Testis (tissue), 3 donors: ENCODE results near the gene CD151. TPM values are rescaled to one million over a fixed set of nuclear protein-coding genes. Genes with fewer than 3 reads are reported as not detected.

Experiments used
- DNase-seq: peaks from one replicate; pipeline ENCODE4 v3.0.0-alpha.2; 2019
- H3K27ac ChIP-seq, 2 donors: fragments of 200-600 bp; sonication (generic); one replicate each; pipeline ENCODE4 v1.5.1; 2019
- H3K27me3 ChIP-seq: fragments of 200-600 bp; sonication (generic); one replicate; pipeline ENCODE4 v1.5.1; 2019
- H3K36me3 ChIP-seq: fragments of 200-600 bp; sonication (generic); one replicate; pipeline ENCODE4 v1.5.1; 2017; ENCODE audit warnings: low read depth; ENCODE audit errors: missing control alignments
- H3K4me1 ChIP-seq: fragments of 200-600 bp; sonication (generic); one replicate; pipeline ENCODE4 v1.5.1; 2019
- H3K4me3 ChIP-seq, 2 donors: fragments of 200-600 bp; sonication (generic); one replicate each; pipeline ENCODE4 v1.5.1; 2017 to 2019
- H3K9me3 ChIP-seq: fragments of 200-600 bp; sonication (generic); one replicate; pipeline ENCODE4 v1.5.1; 2017
- POLR2A ChIP-seq: fragments of 450-650 bp; IDR thresholded peaks from one replicate; pipeline ENCODE4 v1.6.1; 2017; ENCODE audit warnings: antibody characterized with exemption, mild to moderate bottlenecking, moderate library complexity
- WGBS, 2 donors: methylation state at CpG; one replicate each; pipeline ENCODE4 v1.1.5; 2018; 5-methylcytosine and 5-hydroxymethylcytosine counted together
- intact Hi-C: fragments of 100-400 bp; cut with DNase I; formaldehyde crosslinking; loops from one replicate; pipeline ENCODE4 v1.15.1; 2023; ENCODE audit warnings: low total_unique reads
- polyA plus RNA-seq: library from polyadenylated mRNA; stranded (reverse); fragments of 350-450 nt; fragmentation: Illumina TruSeq; extraction: RNeasy Lipid Tissue Mini Kit (QIAGEN cat#74804); gene quantifications from one replicate; pipeline ENCODE4 v1.2.3, GENCODE V29; 2014; ENCODE audit warnings: low read depth, low replicate concordance; ENCODE audit not compliant: insufficient read depth
- total RNA-seq, 2 donors: library from RNA; depleted of rRNA; stranded (reverse); fragments of >200 nt; gene quantifications; one replicate each; pipeline ENCODE4 v1.2.3, GENCODE V29; 2016
- TF ChIP-seq, protein P1 (sequence below), 3 experiments: fragments of 450-650 bp in 2 of 3; fragments of 200-600 bp in 1 of 3; sonication (generic) in 1 of 3; IDR thresholded peaks; one replicate each; pipeline ENCODE4 v1.5.1; 2016 to 2019; ENCODE audit warnings: antibody characterized with exemption in 3 of 3, mild to moderate bottlenecking in 2 of 3, moderate library complexity in 1 of 3

The CD151 gene
- total and polyA plus RNA-seq, 3 donors from 2014 or later = 108 to 201 (median 195) TPM

DNA sequence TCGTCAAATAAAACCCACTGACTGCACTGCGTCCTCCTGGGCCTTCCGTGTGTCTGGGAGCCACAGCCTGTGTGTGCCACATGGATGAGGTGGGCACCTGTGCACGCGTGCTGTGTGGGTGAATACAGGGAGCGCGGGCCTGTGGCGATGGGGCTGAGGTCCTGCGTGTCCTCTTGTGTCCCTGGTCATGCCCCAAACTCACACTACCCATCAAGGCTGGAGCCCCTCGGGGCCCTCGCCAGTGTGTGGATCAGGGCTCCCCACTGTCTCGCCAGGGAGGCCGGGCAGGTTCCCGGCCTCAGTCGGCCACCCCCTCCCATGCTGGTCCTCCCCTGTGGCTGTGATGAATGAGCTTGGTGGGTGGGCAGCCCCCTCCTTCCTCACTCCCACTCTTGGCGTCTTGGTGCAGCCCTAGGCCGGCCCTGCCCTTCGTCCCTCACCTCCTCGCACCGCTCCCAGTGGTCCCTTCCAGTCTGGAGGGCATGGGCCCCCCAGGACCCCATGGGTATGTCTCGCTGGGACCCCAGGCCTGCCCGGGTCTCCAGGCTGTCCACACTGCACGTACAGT, 707 bp upstream of the CD151 start:
- no peaks in the 10 kb centered on the region for H3K36me3 ChIP-seq
- TF ChIP-seq, protein P1, sequence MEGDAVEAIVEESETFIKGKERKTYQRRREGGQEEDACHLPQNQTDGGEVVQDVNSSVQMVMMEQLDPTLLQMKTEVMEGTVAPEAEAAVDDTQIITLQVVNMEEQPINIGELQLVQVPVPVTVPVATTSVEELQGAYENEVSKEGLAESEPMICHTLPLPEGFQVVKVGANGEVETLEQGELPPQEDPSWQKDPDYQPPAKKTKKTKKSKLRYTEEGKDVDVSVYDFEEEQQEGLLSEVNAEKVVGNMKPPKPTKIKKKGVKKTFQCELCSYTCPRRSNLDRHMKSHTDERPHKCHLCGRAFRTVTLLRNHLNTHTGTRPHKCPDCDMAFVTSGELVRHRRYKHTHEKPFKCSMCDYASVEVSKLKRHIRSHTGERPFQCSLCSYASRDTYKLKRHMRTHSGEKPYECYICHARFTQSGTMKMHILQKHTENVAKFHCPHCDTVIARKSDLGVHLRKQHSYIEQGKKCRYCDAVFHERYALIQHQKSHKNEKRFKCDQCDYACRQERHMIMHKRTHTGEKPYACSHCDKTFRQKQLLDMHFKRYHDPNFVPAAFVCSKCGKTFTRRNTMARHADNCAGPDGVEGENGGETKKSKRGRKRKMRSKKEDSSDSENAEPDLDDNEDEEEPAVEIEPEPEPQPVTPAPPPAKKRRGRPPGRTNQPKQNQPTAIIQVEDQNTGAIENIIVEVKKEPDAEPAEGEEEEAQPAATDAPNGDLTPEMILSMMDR (IDR thresholded peaks at IDR 0.05) = no peak
- no peak for TF ChIP-seq POLR2A
- peak overlapping the region; percentile 48 to 60 for H3K4me3 ChIP-seq
- DNase-seq = no peak
- H3K27ac ChIP-seq = no peak overlapping the region
- H3K4me1 ChIP-seq = peaks cover 51% of the 10 kb centered on the region
- intact Hi-C loops = no loop called here
- WGBS, 2 donors = 55 to 64% methylated on average over 12 to 23 of the region's 23 CpGs
- H3K9me3 ChIP-seq = no peaks in the 10 kb centered on the region
- H3K27me3 ChIP-seq = no peaks in the 10 kb centered on the region

DNA sequence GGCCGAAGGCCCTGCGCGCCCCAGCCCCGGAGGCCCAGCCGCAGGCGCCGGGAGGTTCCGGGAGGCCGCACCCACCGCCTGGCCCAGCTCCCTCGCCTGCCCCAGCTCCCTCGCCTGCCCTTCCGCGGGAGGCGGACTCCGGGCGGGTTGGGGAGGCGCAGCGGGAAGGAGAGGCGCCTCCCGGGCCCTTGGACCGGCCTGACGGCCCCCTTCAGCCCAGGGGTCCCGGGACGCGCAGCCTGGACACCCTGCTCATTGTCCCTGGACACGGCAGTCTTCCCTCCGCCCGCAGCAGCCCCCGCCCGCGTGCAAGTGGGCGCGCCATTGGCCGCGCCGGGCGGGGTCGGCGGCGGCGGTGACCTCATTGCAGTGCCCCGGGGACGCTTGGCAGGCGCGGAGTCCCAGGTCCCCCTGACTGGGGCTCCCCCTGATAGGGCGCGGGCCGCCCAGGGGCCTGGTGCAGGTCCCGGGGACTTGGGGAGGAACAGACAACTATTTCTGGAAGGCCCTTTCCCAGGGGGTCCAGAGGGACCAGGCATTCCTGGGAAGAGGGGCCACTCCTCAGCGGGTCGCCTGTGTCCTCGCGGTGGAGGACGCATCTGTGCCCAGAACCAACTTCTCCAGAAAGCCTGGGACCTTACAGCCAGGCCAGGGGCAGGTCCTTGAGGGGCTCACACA, 501 bp downstream of the CD151 start:
- no peak for DNase-seq
- peaks cover 47% of the 10 kb centered on the region for H3K4me1 ChIP-seq
- 0% methylated on average over 44 of the region's 55 CpGs; no CpG with 5 or more reads in 1 of the 2 donors for WGBS, 2 donors
- no peaks in the 10 kb centered on the region for H3K36me3 ChIP-seq
- TF ChIP-seq, protein P1 (IDR thresholded peaks at IDR 0.05) = no peak
- no peak for TF ChIP-seq POLR2A
- H3K4me3 ChIP-seq = peak overlapping the region; percentile 60 to 76
- H3K9me3 ChIP-seq = no peaks in the 10 kb centered on the region
- peak overlapping the region; percentile 55 to 81 for H3K27ac ChIP-seq
- H3K27me3 ChIP-seq = no peaks in the 10 kb centered on the region
- intact Hi-C loops = no loop called here

DNA sequence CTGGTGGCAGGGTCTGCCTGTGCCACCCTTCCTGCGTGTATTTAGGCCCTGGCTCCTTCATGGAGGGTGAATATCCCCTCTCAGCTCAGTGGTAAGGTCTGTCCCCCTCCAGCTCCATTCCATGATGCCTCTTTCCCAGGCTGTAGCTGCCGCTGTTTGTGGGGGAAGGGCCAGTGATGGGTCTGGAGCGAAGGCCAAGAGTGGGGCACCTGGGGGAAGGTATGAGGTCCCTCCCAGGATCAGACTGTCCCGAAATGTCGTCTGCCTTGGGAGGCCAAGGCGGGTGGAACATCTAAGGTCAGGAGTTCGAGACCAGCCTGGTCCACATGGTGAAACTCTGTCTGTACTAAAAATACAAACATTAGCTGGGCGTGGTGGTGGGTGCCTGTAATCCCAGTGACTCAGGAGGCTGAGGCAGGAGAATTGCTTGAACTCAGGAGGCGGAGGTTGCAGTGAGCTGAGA, 1.1 kb downstream of the CD151 start:
- Histone ChIP-seq H3K27me3 (no peaks in the 10 kb centered on the region), H3K4me1 (peaks cover 47% of the 10 kb centered on the region), H3K9me3 (no peaks in the 10 kb centered on the region), H3K27ac (peak overlapping the region; percentile 55 to 81), H3K36me3 (no peaks in the 10 kb centered on the region), H3K4me3 (peak overlapping the region in 1 of 2 donors; percentile 76)
- WGBS, 2 donors = 51 to 58% methylated on average over 6 to 9 of the region's 9 CpGs
- intact Hi-C loops = no loop called here
- TF ChIP-seq POLR2A = no peak
- TF ChIP-seq, protein P1 (IDR thresholded peaks at IDR 0.05) = no peak
- no peak for DNase-seq

DNA sequence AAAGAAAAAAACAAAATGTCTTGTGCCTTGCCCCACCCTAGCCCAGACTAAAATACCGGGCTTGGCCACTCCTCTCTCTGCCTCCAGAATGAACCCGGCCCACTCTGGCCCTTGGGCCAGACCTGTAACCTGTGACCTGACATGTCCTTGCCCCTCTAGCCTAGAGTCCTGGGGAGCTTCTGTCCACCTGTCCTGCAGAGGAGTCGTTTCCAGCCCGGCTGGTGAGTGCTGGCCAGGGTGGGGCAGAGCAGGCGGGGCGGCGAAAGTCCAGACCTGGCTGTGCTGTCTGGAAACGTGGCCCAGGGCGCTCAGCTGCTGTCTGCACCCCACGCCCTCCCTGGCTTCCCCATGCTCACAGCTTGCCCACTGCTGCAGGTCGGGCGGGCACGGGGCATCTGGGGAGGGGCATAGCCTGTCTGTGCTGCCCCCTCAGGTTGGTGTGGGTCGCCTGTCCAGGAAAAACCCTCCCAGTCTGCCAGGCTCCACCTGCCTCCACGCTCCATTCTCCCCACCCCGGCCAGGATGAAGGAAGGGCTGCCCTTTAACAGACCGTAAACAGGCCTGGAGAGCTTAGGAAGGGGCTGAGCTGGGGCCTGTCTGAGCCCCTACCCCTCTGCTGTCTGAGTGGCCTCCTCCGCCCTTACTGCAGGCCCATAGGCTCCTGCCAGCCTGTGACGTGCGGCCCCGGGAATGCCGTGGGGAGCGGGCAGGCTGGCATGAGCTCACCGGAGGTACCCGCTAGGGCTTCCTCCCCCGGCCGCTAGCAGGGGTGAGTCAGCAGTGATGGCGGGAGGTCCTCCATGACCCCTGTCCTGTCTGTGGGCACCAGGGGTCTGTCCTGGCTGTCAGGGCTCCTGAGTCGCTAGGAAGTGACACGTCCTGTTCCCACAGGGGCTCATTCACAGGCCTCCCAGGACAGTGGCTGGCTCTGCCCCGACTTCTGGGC, 1.9 kb downstream of the CD151 start:
- Histone ChIP-seq H3K4me1 (peaks cover 42% of the 10 kb centered on the region), H3K27ac (peak overlapping the region; percentile 39 to 71), H3K27me3 (no peaks in the 10 kb centered on the region), H3K4me3 (peak overlapping the region in 1 of 2 donors; percentile 76), H3K9me3 (no peaks in the 10 kb centered on the region), H3K36me3 (no peaks in the 10 kb centered on the region)
- intact Hi-C loops = no loop called here
- no peak for TF ChIP-seq POLR2A
- TF ChIP-seq, protein P1 (IDR thresholded peaks at IDR 0.05) = no peak
- peak; percentile 73 for DNase-seq
- 44 to 53% methylated on average over 8 to 31 of the region's 31 CpGs for WGBS, 2 donors
